Neural cell (in vitro differentiated cells): ENCODE measurements around the gene ADAMTS17.

Source experiments
- EZH2 ChIP-seq: fragments of 200-600, 300-800 bp; shearing (Covaris generic), sonication (generic); IDR thresholded peaks from 2 replicates; pipeline ENCODE4 v1.6.1; 2014; ENCODE audit warnings: antibody characterized with exemption, low read length, borderline replicate concordance, mild to moderate bottlenecking; ENCODE audit not compliant: insufficient read depth, poor library complexity, severe bottlenecking
- REST ChIP-seq: IDR thresholded peaks from 2 replicates; pipeline ENCODE4 v1.6.1; 2012; ENCODE audit warnings: borderline replicate concordance
- SMC3 ChIP-seq: fragments of 450-650 bp; conservative IDR thresholded peaks from 2 replicates; pipeline ENCODE4 v1.6.1; 2014; ENCODE audit warnings: antibody characterized with exemption, mild to moderate bottlenecking, moderate library complexity; ENCODE audit not compliant: poor library complexity
- TF ChIP-seq, protein P1 (sequence below): fragments of 450-650 bp; IDR thresholded peaks from 2 replicates; pipeline ENCODE4 v1.5.1; 2014; ENCODE audit warnings: antibody characterized with exemption, mild to moderate bottlenecking, moderate library complexity; ENCODE audit not compliant: poor library complexity, severe bottlenecking

GRCh38 chr15:100141311-100142001, 200.3 kb downstream of the ADAMTS17 start:
- TF ChIP-seq, protein P1, sequence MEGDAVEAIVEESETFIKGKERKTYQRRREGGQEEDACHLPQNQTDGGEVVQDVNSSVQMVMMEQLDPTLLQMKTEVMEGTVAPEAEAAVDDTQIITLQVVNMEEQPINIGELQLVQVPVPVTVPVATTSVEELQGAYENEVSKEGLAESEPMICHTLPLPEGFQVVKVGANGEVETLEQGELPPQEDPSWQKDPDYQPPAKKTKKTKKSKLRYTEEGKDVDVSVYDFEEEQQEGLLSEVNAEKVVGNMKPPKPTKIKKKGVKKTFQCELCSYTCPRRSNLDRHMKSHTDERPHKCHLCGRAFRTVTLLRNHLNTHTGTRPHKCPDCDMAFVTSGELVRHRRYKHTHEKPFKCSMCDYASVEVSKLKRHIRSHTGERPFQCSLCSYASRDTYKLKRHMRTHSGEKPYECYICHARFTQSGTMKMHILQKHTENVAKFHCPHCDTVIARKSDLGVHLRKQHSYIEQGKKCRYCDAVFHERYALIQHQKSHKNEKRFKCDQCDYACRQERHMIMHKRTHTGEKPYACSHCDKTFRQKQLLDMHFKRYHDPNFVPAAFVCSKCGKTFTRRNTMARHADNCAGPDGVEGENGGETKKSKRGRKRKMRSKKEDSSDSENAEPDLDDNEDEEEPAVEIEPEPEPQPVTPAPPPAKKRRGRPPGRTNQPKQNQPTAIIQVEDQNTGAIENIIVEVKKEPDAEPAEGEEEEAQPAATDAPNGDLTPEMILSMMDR = no peak
- no peak for TF ChIP-seq REST
- TF ChIP-seq EZH2 = no peak
- TF ChIP-seq SMC3 = no peak
